Measurements from ENCODE around the gene PSMD1.
"Not testable (repeated sequence)": the region's sequence is repeated elsewhere in the genome, so short reads cannot be mapped to it uniquely, and the experiment has no call there.

Gene PSMD1

GRCh38 chr2:231056453-231057416 lies at the start of gene PSMD1:
PSMD1 (plus strand) TSS chr2:231056867; CDS start chr2:231057026, 159 bp downstream.
- DNase-seq, result peak; percentile 94

- DNase-seq, result no peak
Measured at GRCh38 chr2:231007286-231008098, 49.2 kb upstream of the PSMD1 start.

- no peak for DNase-seq
Measured at GRCh38 chr2:231008131-231008530, 48.5 kb upstream of the PSMD1 start.

GRCh38 chr2:231009236-231009919 lies 47.3 kb upstream of the PSMD1 start:
- DNase-seq, result no peak

- no peak for DNase-seq
Measured at GRCh38 chr2:231010201-231010730, 46.4 kb upstream of the PSMD1 start.

- no peak for DNase-seq
Measured at GRCh38 chr2:231011526-231011925, 45.1 kb upstream of the PSMD1 start.

DNA sequence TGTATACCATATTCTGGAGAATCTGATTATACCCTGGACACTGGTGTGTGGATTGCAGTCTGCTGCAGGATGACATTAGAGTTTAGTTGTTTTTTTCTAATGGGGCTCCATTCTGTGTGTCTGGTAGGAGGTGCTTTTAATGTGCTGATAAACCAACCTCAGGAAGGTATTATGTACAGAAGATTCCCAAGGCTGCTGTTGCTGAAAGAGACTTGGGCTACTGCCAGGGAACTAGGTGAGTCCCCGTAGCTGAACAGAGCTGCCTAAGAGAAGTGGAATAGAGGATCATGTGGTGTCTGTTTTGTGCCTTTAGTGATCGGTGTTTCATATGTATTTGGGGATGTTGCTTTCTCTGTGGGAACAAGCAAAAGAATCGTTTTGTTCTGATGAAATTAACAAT lies 44.2 kb upstream of the PSMD1 start:
- no peak for DNase-seq

DNA sequence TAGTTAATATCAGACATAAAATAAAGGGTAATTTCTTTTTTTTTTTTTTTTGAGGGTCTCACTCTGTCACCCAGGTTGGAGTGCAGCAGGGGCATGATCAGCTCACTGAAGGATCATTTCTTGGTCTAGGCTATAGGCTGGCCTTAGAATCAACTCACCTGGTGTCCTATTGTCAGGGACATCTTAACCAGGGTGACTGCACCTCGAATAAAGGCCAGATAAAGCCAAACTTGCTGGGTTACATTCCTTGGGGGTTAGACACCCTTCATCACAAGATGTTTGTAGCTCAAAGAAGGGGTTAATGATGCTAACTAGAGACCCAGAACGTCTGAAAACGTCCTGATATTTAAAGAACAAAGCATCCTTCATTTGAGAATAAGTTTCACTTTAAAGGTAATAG lies 42.8 kb upstream of the PSMD1 start:
- DNase-seq, result no peak

GRCh38 chr2:231015478-231015877 lies 41.2 kb upstream of the PSMD1 start:
- no peak for DNase-seq

- no peak for DNase-seq
Measured at GRCh38 chr2:231015926-231016325, 40.7 kb upstream of the PSMD1 start.

DNA sequence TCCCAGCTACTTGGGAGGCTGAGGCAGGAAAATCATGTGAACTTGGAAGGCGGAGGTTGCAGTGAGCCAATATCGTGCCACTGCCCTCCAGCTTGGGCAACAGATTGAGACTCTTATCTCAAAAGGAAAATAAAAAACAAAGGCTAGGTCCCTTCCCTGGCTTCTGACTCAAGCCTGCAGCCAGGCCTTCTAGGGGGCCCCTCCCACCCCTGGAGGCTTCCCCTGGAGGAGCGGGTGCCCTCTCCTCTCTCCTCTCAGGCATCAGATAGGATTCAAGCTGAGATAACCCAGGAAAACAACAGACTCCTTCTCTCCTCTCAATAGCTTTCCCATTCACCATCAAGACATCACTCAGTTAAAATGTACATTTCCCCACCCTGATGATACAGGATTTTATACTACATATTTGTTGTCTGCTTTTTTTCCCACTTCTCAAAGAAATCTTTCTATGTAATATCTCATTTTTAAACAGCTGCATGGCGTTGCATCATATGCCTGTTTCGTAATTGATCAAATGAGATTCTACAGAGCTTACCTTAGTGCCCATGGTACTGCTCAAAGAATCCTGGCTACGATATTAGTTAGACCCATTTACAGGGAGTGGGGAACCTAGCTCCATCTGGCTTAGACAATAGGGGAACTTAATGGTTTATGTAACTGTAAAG lies 40.0 kb upstream of the PSMD1 start:
- DNase-seq, result no peak

GRCh38 chr2:231017231-231017598 lies 39.5 kb upstream of the PSMD1 start:
- no peak for DNase-seq

DNA sequence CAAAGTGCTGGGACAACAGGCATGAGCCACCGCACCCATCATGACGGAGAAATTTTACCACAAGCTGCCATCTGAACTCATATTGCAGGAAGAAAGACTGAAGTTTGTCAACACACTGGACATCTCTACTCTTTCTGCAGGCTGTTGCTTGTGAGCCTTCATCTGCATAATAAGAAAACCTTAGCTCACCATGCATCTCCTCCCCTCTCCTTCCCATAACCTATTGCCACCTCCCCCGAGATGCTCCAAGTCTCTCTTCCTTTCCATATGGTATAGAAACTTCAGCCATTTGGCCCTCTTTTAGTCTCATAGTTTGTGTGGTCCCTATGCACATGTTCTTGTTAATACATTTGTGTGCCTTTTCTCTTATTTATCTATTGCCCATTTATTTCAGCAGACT lies 38.5 kb upstream of the PSMD1 start:
- no peak for DNase-seq

DNA sequence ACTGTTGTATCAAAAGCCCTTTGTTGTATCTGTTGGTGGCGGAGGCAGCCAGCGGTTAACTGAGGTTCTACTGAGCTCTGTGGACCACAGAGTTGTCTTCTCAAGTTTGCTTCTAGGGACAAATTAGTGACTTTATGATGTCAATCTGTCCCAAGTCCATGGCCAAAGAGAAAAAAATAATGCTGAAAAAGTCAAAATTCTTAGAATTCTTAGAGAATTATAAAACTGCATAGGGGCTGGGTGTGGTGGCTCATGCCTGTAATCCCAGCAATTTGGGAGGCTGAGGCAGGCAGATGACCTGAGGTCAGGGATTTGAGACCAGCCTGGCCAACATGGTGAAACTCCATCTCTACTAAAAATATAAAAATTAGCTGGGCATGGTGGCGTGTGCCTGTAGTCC lies 31.6 kb upstream of the PSMD1 start:
- not testable (repeated sequence) for DNase-seq

DNA sequence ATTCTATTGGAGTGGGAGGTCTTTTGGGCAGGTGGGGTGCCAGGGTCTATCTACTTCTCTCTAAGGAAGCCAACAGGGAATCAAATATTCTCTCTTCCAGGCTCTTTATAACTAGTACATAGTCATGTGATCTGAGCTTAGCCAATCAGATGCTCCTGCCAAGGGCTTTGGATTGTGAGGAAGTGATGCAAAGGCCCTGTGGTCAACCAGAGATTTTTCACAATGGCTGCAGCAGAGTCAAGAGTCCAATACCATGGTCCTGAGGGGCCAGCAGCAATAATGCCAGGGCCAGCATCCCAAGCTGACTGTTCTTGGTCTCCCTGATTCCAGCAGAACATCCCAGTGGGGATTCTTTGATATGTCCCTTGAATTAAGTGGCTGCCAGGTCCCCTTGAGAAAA lies 27.8 kb upstream of the PSMD1 start:
- DNase-seq, result no peak

- no peak for DNase-seq
Measured at GRCh38 chr2:231029563-231029962, 27.1 kb upstream of the PSMD1 start.

DNA sequence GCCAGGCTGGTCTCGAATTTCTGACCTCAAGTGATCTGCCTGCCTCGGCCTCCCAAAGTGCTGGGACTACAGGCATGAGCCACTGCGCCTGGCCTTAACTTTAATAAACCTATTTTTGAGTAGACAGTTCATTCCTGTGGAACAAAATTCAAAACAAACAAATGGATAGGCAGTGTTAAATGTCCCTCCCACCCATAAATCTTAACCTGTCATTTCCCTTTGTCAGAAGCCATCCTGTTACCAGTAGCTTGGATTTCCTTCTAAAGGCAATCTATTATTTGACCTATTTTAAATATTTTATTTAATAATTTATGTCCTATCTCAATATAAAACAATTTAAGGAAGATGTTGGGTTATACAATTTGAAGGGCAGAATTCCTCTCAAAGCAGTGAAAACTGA lies 25.9 kb upstream of the PSMD1 start:
- DNase-seq, result no peak

- no peak for DNase-seq
Measured at GRCh38 chr2:231032575-231033140, 24.0 kb upstream of the PSMD1 start.

GRCh38 chr2:231033147-231034132 lies 23.2 kb upstream of the PSMD1 start:
- DNase-seq, result no peak

GRCh38 chr2:231034291-231034882 lies 22.3 kb upstream of the PSMD1 start:
- DNase-seq, result no peak
